AG08395 (cell line): ENCODE data around the gene PRDM16.
"Not testable (repeated sequence)": the region's sequence is repeated elsewhere in the genome, so short reads cannot be mapped to it uniquely, and the experiment has no call there.

Source experiments
- DNase-seq: peaks from one replicate; pipeline ENCODE4 v3.0.0; 2012; ENCODE audit warnings: mixed read lengths, low spot score

PRDM16 gene

GRCh38 chr1:3227893-3228292 lies 158.9 kb downstream of the PRDM16 start:
- DNase-seq: no peak

GRCh38 chr1:3229081-3229725 lies 160.2 kb downstream of the PRDM16 start:
- DNase-seq: no peak

GRCh38 chr1:3230553-3230952 lies 161.6 kb downstream of the PRDM16 start:
- DNase-seq: no peak

- DNase-seq: no peak
Measured at GRCh38 chr1:3231245-3231644, 162.2 kb downstream of the PRDM16 start.

GRCh38 chr1:3231826-3232225 lies 162.8 kb downstream of the PRDM16 start:
- no peak for DNase-seq

GRCh38 chr1:3233031-3233430 lies 164.0 kb downstream of the PRDM16 start:
- no peak for DNase-seq

- DNase-seq: no peak
Measured at GRCh38 chr1:3233551-3233950, 164.5 kb downstream of the PRDM16 start.

- DNase-seq: no peak
Measured at GRCh38 chr1:3234281-3234680, 165.3 kb downstream of the PRDM16 start.

- DNase-seq: no peak
Measured at GRCh38 chr1:3234956-3235355, 166.0 kb downstream of the PRDM16 start.

- no peak for DNase-seq
Measured at GRCh38 chr1:3235496-3235895, 166.5 kb downstream of the PRDM16 start.

GRCh38 chr1:3236361-3236760 lies 167.4 kb downstream of the PRDM16 start:
- no peak for DNase-seq

GRCh38 chr1:3236955-3237354 lies 168.0 kb downstream of the PRDM16 start:
- no peak for DNase-seq

GRCh38 chr1:3237570-3237969 lies 168.6 kb downstream of the PRDM16 start:
- DNase-seq: no peak

GRCh38 chr1:3237994-3238702 lies 169.1 kb downstream of the PRDM16 start:
- DNase-seq: no peak

- no peak for DNase-seq
Measured at GRCh38 chr1:3238703-3239278, 169.8 kb downstream of the PRDM16 start.

GRCh38 chr1:3239991-3240390 lies 171.0 kb downstream of the PRDM16 start:
- not testable (repeated sequence) for DNase-seq

GRCh38 chr1:3240524-3241235 lies 171.7 kb downstream of the PRDM16 start:
- DNase-seq: no peak

- no peak for DNase-seq
Measured at GRCh38 chr1:3241236-3241550, 172.2 kb downstream of the PRDM16 start.

GRCh38 chr1:3241673-3242407 lies 172.8 kb downstream of the PRDM16 start:
- no peak for DNase-seq

GRCh38 chr1:3242408-3243260 lies 173.6 kb downstream of the PRDM16 start:
- no peak for DNase-seq

- DNase-seq: no peak
Measured at GRCh38 chr1:3243304-3243703, 174.3 kb downstream of the PRDM16 start.
